Brain microvascular endothelial cell (primary cell): ENCODE data around the gene BCL11A.

Experiments
- DNase-seq: peaks from one replicate; pipeline ENCODE4 v3.0.0-alpha.2; 2020
- H3K27ac ChIP-seq: fragments of 250-450 bp; sonication (Bioruptor Pico); 2 replicates; pipeline ENCODE4 v1.5.1; 2020; ENCODE audit warnings: mild to moderate bottlenecking, moderate library complexity
- H3K27me3 ChIP-seq: fragments of 250-450 bp; sonication (Bioruptor Pico); replicated peaks from 2 replicates; pipeline ENCODE4 v1.5.1; 2020; ENCODE audit warnings: mild to moderate bottlenecking
- H3K36me3 ChIP-seq: fragments of 250-450 bp; sonication (Bioruptor Pico); replicated peaks from 2 replicates; pipeline ENCODE4 v1.5.1; 2020; ENCODE audit warnings: mild to moderate bottlenecking
- H3K4me3 ChIP-seq: 2 replicates; pipeline ENCODE4 v1.5.1; 2011; ENCODE audit warnings: low read depth, mild to moderate bottlenecking, control low read depth, low read length, moderate library complexity
- CTCF ChIP-seq: IDR thresholded peaks from 2 replicates; pipeline ENCODE4 v1.5.1; 2011; ENCODE audit warnings: low read depth, mild to moderate bottlenecking, moderate library complexity, low read length, control low read depth, inconsistent platforms; ENCODE audit errors: missing control alignments
- in situ Hi-C: cut with HindIII; loops from 2 replicates; pipeline ENCODE4 v1.10.0; 2017; ENCODE audit warnings: low sequenced_read_pairs, low pct_ligation_motif_present

The BCL11A gene

GRCh38 chr2:60438131-60438530, 115.3 kb downstream of the BCL11A start:
- TF ChIP-seq CTCF = no peak
- in situ Hi-C loops = no loop called here
- H3K4me3 ChIP-seq = no peak overlapping the region
- DNase-seq = no peak
- H3K36me3 ChIP-seq = no peaks in the 10 kb centered on the region
- H3K27me3 ChIP-seq = no peaks in the 10 kb centered on the region
- H3K27ac ChIP-seq = no peak overlapping the region

GRCh38 chr2:60437080-60437696, 116.3 kb downstream of the BCL11A start:
- Histone ChIP-seq H3K27ac (no peak overlapping the region), H3K27me3 (no peaks in the 10 kb centered on the region), H3K4me3 (no peak overlapping the region), H3K36me3 (no peaks in the 10 kb centered on the region)
- no peak for DNase-seq
- in situ Hi-C loops = no loop called here
- no peak for TF ChIP-seq CTCF

GRCh38 chr2:60433018-60433596, 120.3 kb downstream of the BCL11A start:
- no peak for DNase-seq
- Histone ChIP-seq H3K4me3 (no peak overlapping the region), H3K27me3 (no peaks in the 10 kb centered on the region), H3K27ac (no peak overlapping the region), H3K36me3 (no peaks in the 10 kb centered on the region)
- no peak for TF ChIP-seq CTCF
- in situ Hi-C loops = no loop called here

GRCh38 chr2:60432035-60432601, 121.3 kb downstream of the BCL11A start:
- H3K27ac ChIP-seq = no peak overlapping the region
- DNase-seq = no peak
- no peaks in the 10 kb centered on the region for H3K27me3 ChIP-seq
- TF ChIP-seq CTCF = no peak
- no peaks in the 10 kb centered on the region for H3K36me3 ChIP-seq
- in situ Hi-C loops = no loop called here
- no peak overlapping the region for H3K4me3 ChIP-seq

GRCh38 chr2:60429681-60430080, 123.8 kb downstream of the BCL11A start:
- H3K27ac ChIP-seq = no peak overlapping the region
- no peaks in the 10 kb centered on the region for H3K27me3 ChIP-seq
- no peak overlapping the region for H3K4me3 ChIP-seq
- in situ Hi-C loops = no loop called here
- DNase-seq = no peak
- no peak for TF ChIP-seq CTCF
- H3K36me3 ChIP-seq = no peaks in the 10 kb centered on the region

GRCh38 chr2:60426880-60427279, 126.6 kb downstream of the BCL11A start:
- no peak for DNase-seq
- no peak overlapping the region for H3K27ac ChIP-seq
- no peaks in the 10 kb centered on the region for H3K36me3 ChIP-seq
- TF ChIP-seq CTCF = no peak
- no peaks in the 10 kb centered on the region for H3K27me3 ChIP-seq
- in situ Hi-C loops = no loop called here
- H3K4me3 ChIP-seq = no peak overlapping the region
